ENCODE data around the gene SLFN11.
"Not testable (repeated sequence)": the region's sequence is repeated elsewhere in the genome, so short reads cannot be mapped to it uniquely, and the experiment has no call there.

Gene SLFN11

GRCh38 chr17:35373534-35373983, at the start of gene SLFN11:
Gene SLFN11 (minus strand): TSS chr17:35373621. CDS start chr17:35363807, 9,814 bp downstream.
- DNase-seq (ENCODE audit: low read depth, low spot score), result no peak

- not testable (repeated sequence) for DNase-seq (ENCODE audit: low read depth, low spot score)
These were observed 47.6 kb upstream of the SLFN11 start for GRCh38 chr17:35421069-35421468.

- no peak for DNase-seq (ENCODE audit: low read depth, low spot score)
These were observed 43.2 kb upstream of the SLFN11 start for GRCh38 chr17:35416659-35417058.

- not testable (repeated sequence) for DNase-seq (ENCODE audit: low read depth, low spot score)
These were observed 41.3 kb upstream of the SLFN11 start for GRCh38 chr17:35414707-35415106.

GRCh38 chr17:35414247-35414646, 40.8 kb upstream of the SLFN11 start:
- DNase-seq (ENCODE audit: low read depth, low spot score), result no peak

- DNase-seq (ENCODE audit: low read depth, low spot score), result no peak
These were observed 34.1 kb upstream of the SLFN11 start for GRCh38 chr17:35407531-35407930.

- DNase-seq (ENCODE audit: low read depth, low spot score), result no peak
These were observed 33.1 kb upstream of the SLFN11 start for GRCh38 chr17:35406568-35406967.

- no peak for DNase-seq (ENCODE audit: low read depth, low spot score)
These were observed 30.9 kb upstream of the SLFN11 start for GRCh38 chr17:35404360-35404759.

- not testable (repeated sequence) for DNase-seq (ENCODE audit: low read depth, low spot score)
These were observed 20.4 kb upstream of the SLFN11 start for GRCh38 chr17:35393783-35394182.

GRCh38 chr17:35390663-35391062, 17.2 kb upstream of the SLFN11 start:
- DNase-seq (ENCODE audit: low read depth, low spot score), result no peak

- no peak for DNase-seq (ENCODE audit: low read depth, low spot score)
These were observed 16.7 kb upstream of the SLFN11 start for GRCh38 chr17:35390156-35390555.

GRCh38 chr17:35387496-35387895, 14.1 kb upstream of the SLFN11 start:
- DNase-seq (ENCODE audit: low read depth, low spot score), result no peak

GRCh38 chr17:35377706-35378105, 4.3 kb upstream of the SLFN11 start:
- no peak for DNase-seq (ENCODE audit: low read depth, low spot score)

GRCh38 chr17:35377068-35377467, 3.6 kb upstream of the SLFN11 start:
- no peak for DNase-seq (ENCODE audit: low read depth, low spot score)

GRCh38 chr17:35376245-35376644, 2.8 kb upstream of the SLFN11 start:
- DNase-seq (ENCODE audit: low read depth, low spot score), result no peak

- DNase-seq (ENCODE audit: low read depth, low spot score), result no peak
These were observed 1.4 kb upstream of the SLFN11 start for GRCh38 chr17:35374766-35375344.

GRCh38 chr17:35373984-35374765, 754 bp upstream of the SLFN11 start:
- DNase-seq (ENCODE audit: low read depth, low spot score), result no peak

GRCh38 chr17:35372846-35373533, 431 bp downstream of the SLFN11 start:
- DNase-seq (ENCODE audit: low read depth, low spot score), result no peak

GRCh38 chr17:35371934-35372333, 1.5 kb downstream of the SLFN11 start:
- no peak for DNase-seq (ENCODE audit: low read depth, low spot score)

GRCh38 chr17:35368081-35368830, 5.2 kb downstream of the SLFN11 start:
- no peak for DNase-seq (ENCODE audit: low read depth, low spot score)

- DNase-seq (ENCODE audit: low read depth, low spot score), result no peak
These were observed 12.4 kb downstream of the SLFN11 start for GRCh38 chr17:35361027-35361426.

GRCh38 chr17:35359398-35359797, 14.0 kb downstream of the SLFN11 start:
- DNase-seq (ENCODE audit: low read depth, low spot score), result no peak

All from iPS DF 19.7 (cell line).